ENCODE measurements around the gene PLCB1.

The PLCB1 gene

GRCh38 chr20:8438748-8439147 is 306.7 kb downstream of the PLCB1 start:
- Histone ChIP-seq H3K27me3 (ENCODE audit: control insufficient read depth, low read length) (no peaks in the 10 kb centered on the region), H3K36me3 (ENCODE audit: control insufficient read depth, low read length) (no peaks in the 10 kb centered on the region), H3K27ac (ENCODE audit: low read depth, low read length) (no peak overlapping the region), H3F3A (ENCODE audit: control insufficient read depth, insufficient read depth) (no peaks in the 10 kb centered on the region), H3K79me2 (ENCODE audit: control insufficient read depth, low read length) (no peaks in the 10 kb centered on the region), H4K20me1 (ENCODE audit: control insufficient read depth, insufficient read depth, low read depth, low read length) (no peaks in the 10 kb centered on the region), H3K4me1 (ENCODE audit: control insufficient read depth, low read length) (no peaks in the 10 kb centered on the region), H3K9me2 (replicated peaks; ENCODE audit: control insufficient read depth, low read length) (no peaks in the 10 kb centered on the region), H3K9me3 (ENCODE audit: control insufficient read depth, insufficient read depth, low read length) (no peaks in the 10 kb centered on the region), H3K4me3 (ENCODE audit: low read length) (no peak overlapping the region), H3K4me2 (ENCODE audit: low read length) (no peak overlapping the region)
- no peak for TF ChIP-seq EZH2phosphoT487 (IDR thresholded peaks at IDR 0.05; ENCODE audit: borderline replicate concordance, low read length)
- TF ChIP-seq CTCF (IDR thresholded peaks at IDR 0.05; ENCODE audit: low read depth, low read length, poor library complexity, severe bottlenecking) = no peak

GRCh38 chr20:8443464-8444072 is 311.5 kb downstream of the PLCB1 start:
- H3F3A ChIP-seq (ENCODE audit: control insufficient read depth, insufficient read depth) = no peaks in the 10 kb centered on the region
- H3K79me2 ChIP-seq (ENCODE audit: control insufficient read depth, low read length) = no peaks in the 10 kb centered on the region
- TF ChIP-seq CTCF (IDR thresholded peaks at IDR 0.05; ENCODE audit: low read depth, low read length, poor library complexity, severe bottlenecking) (peak; percentile 24), EZH2phosphoT487 (IDR thresholded peaks at IDR 0.05; ENCODE audit: borderline replicate concordance, low read length) (no peak)
- no peaks in the 10 kb centered on the region for H3K9me3 ChIP-seq (ENCODE audit: control insufficient read depth, insufficient read depth, low read length)
- no peaks in the 10 kb centered on the region for H3K27me3 ChIP-seq (ENCODE audit: control insufficient read depth, low read length)
- H3K4me1 ChIP-seq (ENCODE audit: control insufficient read depth, low read length) = no peaks in the 10 kb centered on the region
- no peaks in the 10 kb centered on the region for H3K36me3 ChIP-seq (ENCODE audit: control insufficient read depth, low read length)
- no peak overlapping the region for H3K4me2 ChIP-seq (ENCODE audit: low read length)
- no peaks in the 10 kb centered on the region for H3K9me2 ChIP-seq (replicated peaks; ENCODE audit: control insufficient read depth, low read length)
- no peak overlapping the region for H3K27ac ChIP-seq (ENCODE audit: low read depth, low read length)
- H3K4me3 ChIP-seq (ENCODE audit: low read length) = no peak overlapping the region
- no peaks in the 10 kb centered on the region for H4K20me1 ChIP-seq (ENCODE audit: control insufficient read depth, insufficient read depth, low read depth, low read length)

- H3K27ac ChIP-seq (ENCODE audit: low read depth, low read length) = no peak overlapping the region
Observed at GRCh38 chr20:8447262-8448120, 315.4 kb downstream of the PLCB1 start.

More at GRCh38 chr20:8447262-8448120, 315.4 kb downstream of the PLCB1 start:
- Histone ChIP-seq H3K27me3 (ENCODE audit: control insufficient read depth, low read length) (no peaks in the 10 kb centered on the region), H3K4me3 (ENCODE audit: low read length) (no peak overlapping the region), H3K36me3 (ENCODE audit: control insufficient read depth, low read length) (no peaks in the 10 kb centered on the region), H3K4me2 (ENCODE audit: low read length) (no peak overlapping the region), H3K9me3 (ENCODE audit: control insufficient read depth, insufficient read depth, low read length) (no peaks in the 10 kb centered on the region), H4K20me1 (ENCODE audit: control insufficient read depth, insufficient read depth, low read depth, low read length) (no peaks in the 10 kb centered on the region), H3K9me2 (replicated peaks; ENCODE audit: control insufficient read depth, low read length) (no peaks in the 10 kb centered on the region), H3F3A (ENCODE audit: control insufficient read depth, insufficient read depth) (no peaks in the 10 kb centered on the region), H3K79me2 (ENCODE audit: control insufficient read depth, low read length) (no peaks in the 10 kb centered on the region), H3K4me1 (ENCODE audit: control insufficient read depth, low read length) (no peaks in the 10 kb centered on the region)
- no peak for TF ChIP-seq CTCF (IDR thresholded peaks at IDR 0.05; ENCODE audit: low read depth, low read length, poor library complexity, severe bottlenecking)
- TF ChIP-seq EZH2phosphoT487 (IDR thresholded peaks at IDR 0.05; ENCODE audit: borderline replicate concordance, low read length) = no peak
